Heart left ventricle (tissue), 13 donors: Measurements from ENCODE around the gene IL19.

Source experiments
- POLR2A ChIP-seq, 2 donors: fragments of 450-650 bp; IDR thresholded peaks; one replicate each; pipeline ENCODE4 v1.6.1; 2017; ENCODE audit warnings: antibody characterized with exemption in 2 of 2, mild to moderate bottlenecking in 2 of 2, moderate library complexity in 2 of 2
- TF ChIP-seq, protein P1 (sequence below), 12 donors: fragments of 200-600 bp; sonication (generic) in 4 of 12; IDR thresholded peaks; one replicate each; pipeline versions ENCODE4 v1.5.0 to v1.8.0; 2018 to 2022; ENCODE audit warnings: antibody characterized with exemption in 12 of 12, mild to moderate bottlenecking in 5 of 12
- donor health status: ischemic (EF 13 %, LVEDD 7.1; RV severe dilation, severe dysfunction).
- donor health status: DM: no; HTN: yes; CAD: no.
- donor health status: DM: no; HTN: no; CAD: no.
- donor health status: ischemic (EF 25% LVEDD 6.9; RV normal size, moderate dysfunction).
- donor health status: ischemic (EF 25% LVEDD 5.7; RV mildly dilated, moderate dysfunction).
- donor health status: ischemic (EF 35%, LVEDD 5.7; RV mildly dilated, moderate dysfunction).
- donor health status: nonischemic (EF 11% LVEDD 7.7; RV severe dilation, severe dysfunction).
- donor health status: DM: yes; HTN: yes; CAD: no.
- donor health status: PGD.
- donor health status: ischemic (EF 29% LVEDD 5.4; RV normal size, mild dysfunction).
- donor health status: nonischemic (EF 23%, LVEDD 6.1; RV moderate dilation, normal function).

DNA sequence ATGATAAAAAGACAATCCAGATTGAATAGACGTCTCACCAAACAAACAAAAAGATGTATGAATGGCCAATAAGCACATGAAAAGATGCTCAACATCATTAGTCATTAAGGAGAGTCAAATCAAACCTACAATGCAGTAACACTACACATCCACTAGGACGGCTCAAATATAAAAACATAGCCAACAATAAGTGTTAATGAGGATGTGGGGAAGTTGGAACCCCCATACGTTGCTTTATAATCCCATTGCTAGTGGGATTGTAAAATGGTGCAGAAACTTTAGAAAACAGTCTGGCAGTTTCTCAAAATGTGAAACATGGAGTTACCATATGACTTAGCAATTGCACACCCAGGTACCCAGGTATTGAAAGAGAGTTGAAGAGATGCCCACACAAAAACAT, 112.0 kb downstream of the IL19 start:
- TF ChIP-seq, protein P1, sequence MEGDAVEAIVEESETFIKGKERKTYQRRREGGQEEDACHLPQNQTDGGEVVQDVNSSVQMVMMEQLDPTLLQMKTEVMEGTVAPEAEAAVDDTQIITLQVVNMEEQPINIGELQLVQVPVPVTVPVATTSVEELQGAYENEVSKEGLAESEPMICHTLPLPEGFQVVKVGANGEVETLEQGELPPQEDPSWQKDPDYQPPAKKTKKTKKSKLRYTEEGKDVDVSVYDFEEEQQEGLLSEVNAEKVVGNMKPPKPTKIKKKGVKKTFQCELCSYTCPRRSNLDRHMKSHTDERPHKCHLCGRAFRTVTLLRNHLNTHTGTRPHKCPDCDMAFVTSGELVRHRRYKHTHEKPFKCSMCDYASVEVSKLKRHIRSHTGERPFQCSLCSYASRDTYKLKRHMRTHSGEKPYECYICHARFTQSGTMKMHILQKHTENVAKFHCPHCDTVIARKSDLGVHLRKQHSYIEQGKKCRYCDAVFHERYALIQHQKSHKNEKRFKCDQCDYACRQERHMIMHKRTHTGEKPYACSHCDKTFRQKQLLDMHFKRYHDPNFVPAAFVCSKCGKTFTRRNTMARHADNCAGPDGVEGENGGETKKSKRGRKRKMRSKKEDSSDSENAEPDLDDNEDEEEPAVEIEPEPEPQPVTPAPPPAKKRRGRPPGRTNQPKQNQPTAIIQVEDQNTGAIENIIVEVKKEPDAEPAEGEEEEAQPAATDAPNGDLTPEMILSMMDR (IDR thresholded peaks at IDR 0.05), result peak in 1 of 12 donors; percentile 35
- no peak for TF ChIP-seq POLR2A (IDR thresholded peaks at IDR 0.05)
